ENCODE results near the gene ST3GAL6.

ST3GAL6 gene

DNA sequence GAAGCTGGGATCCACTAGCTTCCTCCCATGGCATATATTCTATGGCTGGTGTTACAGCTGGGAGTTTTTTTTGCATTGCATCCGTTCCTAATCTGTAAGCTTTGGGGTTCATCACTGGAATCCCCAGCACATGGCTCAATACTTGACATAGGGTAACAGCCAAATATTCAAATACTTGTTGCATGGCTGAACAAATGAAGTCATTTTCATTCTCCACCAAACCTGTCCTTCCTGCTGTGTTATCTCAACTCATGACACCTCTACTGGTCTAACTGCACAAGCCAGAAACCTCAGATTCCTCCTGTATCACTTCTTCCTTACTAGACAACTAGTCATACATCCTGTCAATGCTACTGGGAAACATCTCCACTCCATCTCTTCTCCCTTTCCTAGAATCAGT is 43.4 kb downstream of the ST3GAL6 start:
- DNase-seq (ENCODE audit: low read depth) = no peak
- TF ChIP-seq, protein P1, sequence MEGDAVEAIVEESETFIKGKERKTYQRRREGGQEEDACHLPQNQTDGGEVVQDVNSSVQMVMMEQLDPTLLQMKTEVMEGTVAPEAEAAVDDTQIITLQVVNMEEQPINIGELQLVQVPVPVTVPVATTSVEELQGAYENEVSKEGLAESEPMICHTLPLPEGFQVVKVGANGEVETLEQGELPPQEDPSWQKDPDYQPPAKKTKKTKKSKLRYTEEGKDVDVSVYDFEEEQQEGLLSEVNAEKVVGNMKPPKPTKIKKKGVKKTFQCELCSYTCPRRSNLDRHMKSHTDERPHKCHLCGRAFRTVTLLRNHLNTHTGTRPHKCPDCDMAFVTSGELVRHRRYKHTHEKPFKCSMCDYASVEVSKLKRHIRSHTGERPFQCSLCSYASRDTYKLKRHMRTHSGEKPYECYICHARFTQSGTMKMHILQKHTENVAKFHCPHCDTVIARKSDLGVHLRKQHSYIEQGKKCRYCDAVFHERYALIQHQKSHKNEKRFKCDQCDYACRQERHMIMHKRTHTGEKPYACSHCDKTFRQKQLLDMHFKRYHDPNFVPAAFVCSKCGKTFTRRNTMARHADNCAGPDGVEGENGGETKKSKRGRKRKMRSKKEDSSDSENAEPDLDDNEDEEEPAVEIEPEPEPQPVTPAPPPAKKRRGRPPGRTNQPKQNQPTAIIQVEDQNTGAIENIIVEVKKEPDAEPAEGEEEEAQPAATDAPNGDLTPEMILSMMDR (IDR thresholded peaks at IDR 0.05; ENCODE audit: insufficient read depth, low read depth, low read length, missing control alignments) = no peak
- H3K4me3 ChIP-seq (ENCODE audit: low read depth, low read length) = no peak overlapping the region

DNA sequence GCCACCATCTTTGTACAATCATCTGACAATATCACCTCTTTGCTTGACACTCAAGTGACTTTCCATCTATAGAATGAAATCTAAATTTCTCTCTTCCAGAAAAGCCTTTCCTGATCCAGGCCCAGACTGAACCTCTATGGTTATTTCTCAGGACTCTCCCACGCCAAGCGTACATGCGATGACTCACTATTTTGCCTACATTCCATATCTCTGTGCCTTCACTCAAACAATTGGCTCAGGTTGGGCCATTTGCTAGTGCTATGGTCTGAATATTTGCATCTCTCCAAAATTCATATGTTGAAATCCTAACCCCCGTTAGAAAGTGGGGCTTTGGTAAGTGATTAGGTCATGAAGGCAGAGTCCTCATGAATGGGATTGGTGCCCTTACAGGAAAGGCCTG is 43.9 kb downstream of the ST3GAL6 start:
- no peak overlapping the region for H3K4me3 ChIP-seq (ENCODE audit: low read depth, low read length)
- no peak for DNase-seq (ENCODE audit: low read depth)
- TF ChIP-seq, protein P1 (IDR thresholded peaks at IDR 0.05; ENCODE audit: insufficient read depth, low read depth, low read length, missing control alignments) = no peak

DNA sequence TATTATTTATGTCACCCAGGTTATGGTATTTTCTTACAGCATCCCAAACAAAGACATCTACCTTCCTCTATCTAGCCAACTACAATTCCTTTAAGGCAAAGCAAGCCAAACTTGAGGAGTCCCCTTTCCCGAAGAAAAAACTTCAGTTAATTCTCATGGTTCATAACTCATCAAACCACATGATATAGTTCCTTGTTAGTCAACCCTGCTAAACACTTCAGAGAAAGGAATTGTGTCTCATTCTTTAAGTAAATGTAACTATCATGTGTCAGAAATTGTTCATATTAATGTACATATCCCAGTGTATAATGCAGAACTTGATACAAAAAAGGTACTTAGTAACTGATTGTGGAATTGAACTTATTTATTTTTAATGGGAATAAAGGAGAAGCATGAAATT is 44.4 kb downstream of the ST3GAL6 start:
- DNase-seq (ENCODE audit: low read depth) = no peak

DNA sequence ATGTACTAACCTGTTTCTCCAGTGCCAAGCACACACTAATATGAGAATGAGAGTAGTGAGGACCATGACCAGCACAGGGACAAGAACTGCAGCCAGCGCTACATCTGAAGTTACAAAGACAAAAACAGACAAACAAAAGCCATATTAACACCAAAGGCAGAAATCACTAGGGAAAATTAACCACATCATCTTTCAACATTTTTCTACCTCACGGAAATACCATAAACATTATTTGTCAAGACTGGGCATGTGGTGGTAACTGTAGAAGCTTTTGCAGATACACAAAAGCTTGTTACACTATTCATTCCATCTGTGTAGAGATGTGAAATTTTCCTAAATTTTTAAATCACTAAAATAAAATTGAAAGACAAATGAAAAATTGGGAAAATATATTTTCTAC is 44.9 kb downstream of the ST3GAL6 start:
- TF ChIP-seq, protein P1 (IDR thresholded peaks at IDR 0.05; ENCODE audit: insufficient read depth, low read depth, low read length, missing control alignments) = no peak

More for the DNA sequence above, 44.4 kb downstream of the ST3GAL6 start:
- TF ChIP-seq, protein P1 (IDR thresholded peaks at IDR 0.05; ENCODE audit: insufficient read depth, low read depth, low read length, missing control alignments) = no peak
- H3K4me3 ChIP-seq (ENCODE audit: low read depth, low read length) = no peak overlapping the region

DNA sequence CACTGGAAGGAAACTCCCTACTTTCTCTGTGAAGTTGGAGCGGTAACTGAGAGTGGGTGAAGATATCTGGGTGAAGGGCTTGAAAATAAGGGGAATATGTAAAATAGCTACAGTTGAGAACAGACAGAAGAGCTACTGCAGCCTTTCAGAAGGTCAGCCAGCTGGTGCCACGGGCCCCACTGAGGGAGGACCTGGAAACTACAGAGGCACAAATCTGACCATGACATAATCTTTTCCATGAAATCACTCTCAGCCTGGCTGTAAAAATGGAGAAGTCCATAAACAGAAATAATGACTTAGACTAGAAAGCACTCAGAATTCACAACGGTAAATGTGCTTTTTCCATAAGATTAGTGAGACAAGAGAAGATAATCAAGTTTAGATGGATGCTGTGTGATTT is 46.4 kb downstream of the ST3GAL6 start:
- TF ChIP-seq, protein P1 (IDR thresholded peaks at IDR 0.05; ENCODE audit: insufficient read depth, low read depth, low read length, missing control alignments) = no peak
- H3K4me3 ChIP-seq (ENCODE audit: low read depth, low read length) = no peak overlapping the region
- no peak for DNase-seq (ENCODE audit: low read depth)

More for the DNA sequence above, 44.9 kb downstream of the ST3GAL6 start:
- no peak for DNase-seq (ENCODE audit: low read depth)
- no peak overlapping the region for H3K4me3 ChIP-seq (ENCODE audit: low read depth, low read length)

DNA sequence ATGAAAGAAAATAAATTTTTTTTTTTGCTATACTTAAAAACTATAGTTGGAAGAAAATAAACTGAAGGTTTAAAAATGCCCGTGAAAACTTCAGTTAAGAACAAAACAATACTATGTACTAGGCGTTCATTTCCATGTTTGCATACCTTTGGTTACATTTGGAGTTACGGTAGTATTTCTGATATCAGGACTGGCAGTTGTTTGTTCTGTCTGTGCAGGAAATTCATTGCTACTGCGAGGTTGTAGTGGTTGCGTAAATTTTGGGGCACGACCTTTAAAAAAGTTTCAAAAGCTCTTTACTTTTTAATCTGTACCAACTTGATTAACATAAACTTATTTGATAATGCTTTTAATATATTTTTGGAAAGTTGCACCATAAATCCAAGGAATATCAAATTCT is 47.9 kb downstream of the ST3GAL6 start:
- DNase-seq (ENCODE audit: low read depth) = no peak
- H3K4me3 ChIP-seq (ENCODE audit: low read depth, low read length) = no peak overlapping the region
- TF ChIP-seq, protein P1 (IDR thresholded peaks at IDR 0.05; ENCODE audit: insufficient read depth, low read depth, low read length, missing control alignments) = no peak

DNA sequence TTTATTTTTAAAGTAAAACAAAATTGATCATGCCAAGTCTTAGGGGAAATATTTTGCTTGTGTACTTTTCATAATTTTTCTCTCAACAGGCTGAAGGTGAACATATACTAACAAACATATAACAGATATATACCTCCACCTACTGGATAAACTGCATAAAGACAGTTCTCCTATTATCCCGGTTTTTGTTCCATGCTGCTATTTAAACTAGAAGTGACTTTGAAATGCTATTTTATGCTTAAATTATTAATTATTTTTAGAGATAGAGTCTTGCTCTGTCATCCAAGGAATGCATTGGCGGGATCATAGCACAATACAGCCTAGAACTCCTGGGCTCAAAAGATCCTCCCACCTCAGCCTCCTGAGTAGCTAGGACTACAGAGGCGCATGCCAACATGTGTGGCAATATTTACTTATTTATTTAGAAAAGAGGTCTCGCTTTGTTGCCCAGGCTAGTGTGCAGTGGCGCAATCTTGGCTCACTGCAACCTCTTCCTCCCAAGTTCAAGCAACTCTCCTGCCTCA is 49.8 kb downstream of the ST3GAL6 start:
- DNase-seq (ENCODE audit: low read depth) = peak; percentile 36
- TF ChIP-seq, protein P1 (IDR thresholded peaks at IDR 0.05; ENCODE audit: insufficient read depth, low read depth, low read length, missing control alignments) = peak; percentile 41
- no peak overlapping the region for H3K4me3 ChIP-seq (ENCODE audit: low read depth, low read length)

Data from GM12865 (cell line).